ENCODE data around the gene PIK3R4.

DNA sequence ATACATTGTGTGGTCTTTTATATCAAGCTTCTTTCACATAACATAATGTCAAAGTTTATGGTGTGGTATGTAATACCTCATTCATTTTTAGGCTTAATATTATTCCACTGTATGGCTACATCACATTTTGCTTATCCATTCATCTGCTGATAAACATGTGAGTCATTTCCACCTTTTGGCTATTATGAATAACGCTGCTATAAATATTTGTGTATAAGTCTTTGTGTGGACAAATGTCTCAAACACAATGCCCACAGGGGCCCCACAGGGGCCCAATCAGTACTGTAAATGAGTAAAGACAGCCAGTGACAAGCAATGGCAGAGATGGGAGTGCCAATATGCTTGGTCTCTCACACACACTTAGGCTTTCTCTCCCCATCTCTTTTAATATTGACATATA lies 54.2 kb downstream of the PIK3R4 start:
- TF ChIP-seq, protein P1, sequence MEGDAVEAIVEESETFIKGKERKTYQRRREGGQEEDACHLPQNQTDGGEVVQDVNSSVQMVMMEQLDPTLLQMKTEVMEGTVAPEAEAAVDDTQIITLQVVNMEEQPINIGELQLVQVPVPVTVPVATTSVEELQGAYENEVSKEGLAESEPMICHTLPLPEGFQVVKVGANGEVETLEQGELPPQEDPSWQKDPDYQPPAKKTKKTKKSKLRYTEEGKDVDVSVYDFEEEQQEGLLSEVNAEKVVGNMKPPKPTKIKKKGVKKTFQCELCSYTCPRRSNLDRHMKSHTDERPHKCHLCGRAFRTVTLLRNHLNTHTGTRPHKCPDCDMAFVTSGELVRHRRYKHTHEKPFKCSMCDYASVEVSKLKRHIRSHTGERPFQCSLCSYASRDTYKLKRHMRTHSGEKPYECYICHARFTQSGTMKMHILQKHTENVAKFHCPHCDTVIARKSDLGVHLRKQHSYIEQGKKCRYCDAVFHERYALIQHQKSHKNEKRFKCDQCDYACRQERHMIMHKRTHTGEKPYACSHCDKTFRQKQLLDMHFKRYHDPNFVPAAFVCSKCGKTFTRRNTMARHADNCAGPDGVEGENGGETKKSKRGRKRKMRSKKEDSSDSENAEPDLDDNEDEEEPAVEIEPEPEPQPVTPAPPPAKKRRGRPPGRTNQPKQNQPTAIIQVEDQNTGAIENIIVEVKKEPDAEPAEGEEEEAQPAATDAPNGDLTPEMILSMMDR (conservative IDR thresholded peaks at IDR 0.05; ENCODE audit: low read depth, low read length): no peak
- no peak for TF ChIP-seq EZH2phosphoT487 (IDR thresholded peaks at IDR 0.05; ENCODE audit: borderline replicate concordance, low read length)
